Neural crest cell (in vitro differentiated cells): Measurements from ENCODE around the gene MS4A6E. TPM values are rescaled to one million over a fixed set of nuclear protein-coding genes. Genes with fewer than 3 reads are reported as not detected.
"Not testable (repeated sequence)": the region's sequence is repeated elsewhere in the genome, so short reads cannot be mapped to it uniquely, and the experiment has no call there.

Source experiments
- DNase-seq: peaks from one replicate; pipeline ENCODE4 v3.0.0; 2021; ENCODE audit warnings: low read depth, mixed read lengths, low spot score
- H3K27ac Mint-ChIP-seq: one replicate; pipeline ENCODE4 v1.8.0; 2021; ENCODE audit warnings: mild to moderate bottlenecking, mixed read lengths; ENCODE audit not compliant: unreplicated experiment
- H3K27me3 Mint-ChIP-seq: 2 replicates; pipeline ENCODE4 v1.8.0; 2021; ENCODE audit warnings: low read depth, mild to moderate bottlenecking, mixed read lengths
- H3K36me3 Mint-ChIP-seq: 2 replicates; pipeline ENCODE4 v1.8.0; 2021; ENCODE audit warnings: low read depth, mild to moderate bottlenecking, mixed read lengths
- H3K4me1 Mint-ChIP-seq: 2 replicates; pipeline ENCODE4 v1.8.0; 2021; ENCODE audit warnings: mixed read lengths
- H3K4me3 Mint-ChIP-seq: one replicate; pipeline ENCODE4 v1.8.0; 2021; ENCODE audit warnings: mild to moderate bottlenecking, mixed read lengths
- H3K9me3 Mint-ChIP-seq: 2 replicates; pipeline ENCODE4 v1.8.0; 2021; ENCODE audit warnings: mixed read lengths
- total RNA-seq: library from RNA; stranded (reverse); gene quantifications from 2 replicates; pipeline ENCODE4 v1.2.1, GENCODE V29; 2021
- TF ChIP-seq, protein P1 (sequence below): fragments of 200-600 bp; sonication (generic); conservative IDR thresholded peaks from 2 replicates; pipeline ENCODE4 v1.5.0; 2021; ENCODE audit warnings: antibody characterized with exemption, mild to moderate bottlenecking

MS4A6E gene
- total RNA-seq, 1 donor from 2014 or later = not detected

DNA sequence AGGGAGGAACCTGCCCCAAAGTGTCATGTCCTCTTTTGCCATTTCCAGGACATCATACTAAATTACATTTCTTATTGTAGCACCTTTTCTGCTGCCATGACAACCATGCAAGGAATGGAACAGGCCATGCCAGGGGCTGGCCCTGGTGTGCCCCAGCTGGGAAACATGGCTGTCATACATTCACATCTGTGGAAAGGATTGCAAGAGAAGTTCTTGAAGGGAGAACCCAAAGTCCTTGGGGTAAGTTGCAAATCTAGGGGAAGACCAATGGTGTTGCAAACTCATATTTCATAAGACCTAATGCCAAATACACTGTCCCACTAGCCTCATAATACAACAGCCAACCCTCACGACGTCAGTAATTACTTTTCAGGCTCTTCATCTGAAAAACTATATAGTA lies 34.9 kb upstream of the MS4A6E start:
- TF ChIP-seq, protein P1, sequence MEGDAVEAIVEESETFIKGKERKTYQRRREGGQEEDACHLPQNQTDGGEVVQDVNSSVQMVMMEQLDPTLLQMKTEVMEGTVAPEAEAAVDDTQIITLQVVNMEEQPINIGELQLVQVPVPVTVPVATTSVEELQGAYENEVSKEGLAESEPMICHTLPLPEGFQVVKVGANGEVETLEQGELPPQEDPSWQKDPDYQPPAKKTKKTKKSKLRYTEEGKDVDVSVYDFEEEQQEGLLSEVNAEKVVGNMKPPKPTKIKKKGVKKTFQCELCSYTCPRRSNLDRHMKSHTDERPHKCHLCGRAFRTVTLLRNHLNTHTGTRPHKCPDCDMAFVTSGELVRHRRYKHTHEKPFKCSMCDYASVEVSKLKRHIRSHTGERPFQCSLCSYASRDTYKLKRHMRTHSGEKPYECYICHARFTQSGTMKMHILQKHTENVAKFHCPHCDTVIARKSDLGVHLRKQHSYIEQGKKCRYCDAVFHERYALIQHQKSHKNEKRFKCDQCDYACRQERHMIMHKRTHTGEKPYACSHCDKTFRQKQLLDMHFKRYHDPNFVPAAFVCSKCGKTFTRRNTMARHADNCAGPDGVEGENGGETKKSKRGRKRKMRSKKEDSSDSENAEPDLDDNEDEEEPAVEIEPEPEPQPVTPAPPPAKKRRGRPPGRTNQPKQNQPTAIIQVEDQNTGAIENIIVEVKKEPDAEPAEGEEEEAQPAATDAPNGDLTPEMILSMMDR = no peak
- peaks cover 13% of the 10 kb centered on the region for H3K36me3 Mint-ChIP-seq
- H3K27me3 Mint-ChIP-seq = no peaks in the 10 kb centered on the region
- no peak for DNase-seq
- peaks cover 14% of the 10 kb centered on the region for H3K9me3 Mint-ChIP-seq
- no peak overlapping the region for H3K27ac Mint-ChIP-seq
- H3K4me1 Mint-ChIP-seq = peaks cover 4% of the 10 kb centered on the region
- no peak overlapping the region for H3K4me3 Mint-ChIP-seq

GRCh38 chr11:60301178-60301577 lies 25.9 kb upstream of the MS4A6E start:
- Mint-ChIP-seq H3K9me3 (no peaks in the 10 kb centered on the region), H3K27ac (no peak overlapping the region), H3K36me3 (no peaks in the 10 kb centered on the region), H3K4me1 (no peaks in the 10 kb centered on the region), H3K27me3 (no peaks in the 10 kb centered on the region), H3K4me3 (no peak overlapping the region)
- TF ChIP-seq, protein P1 = no peak
- DNase-seq = no peak

- not testable (repeated sequence) for H3K27me3 Mint-ChIP-seq, DNase-seq, H3K36me3 Mint-ChIP-seq, H3K27ac Mint-ChIP-seq, H3K4me3 Mint-ChIP-seq, H3K4me1 Mint-ChIP-seq, H3K9me3 Mint-ChIP-seq
Observed at GRCh38 chr11:60301884-60302283, 25.2 kb upstream of the MS4A6E start.

DNA sequence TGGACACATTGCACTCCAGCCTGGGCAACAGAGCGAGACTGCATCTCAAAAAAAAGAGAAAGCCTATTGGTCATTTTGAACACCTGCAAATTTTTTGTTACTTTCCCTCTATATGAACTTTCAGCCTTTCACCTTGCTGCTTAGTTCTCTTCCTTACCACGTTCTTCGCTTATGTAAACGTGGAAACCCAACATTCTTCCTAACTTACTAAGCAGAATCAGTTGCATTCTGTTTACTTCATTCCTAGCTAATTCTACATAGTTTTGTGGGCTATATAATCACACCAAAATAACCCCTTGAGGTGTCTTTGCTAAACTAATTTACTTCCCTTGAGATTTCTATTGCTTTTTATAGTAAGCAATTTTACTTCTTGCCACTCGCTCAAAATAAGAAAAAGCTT lies 23.4 kb upstream of the MS4A6E start:
- H3K4me1 Mint-ChIP-seq = no peaks in the 10 kb centered on the region
- H3K36me3 Mint-ChIP-seq = no peaks in the 10 kb centered on the region

DNA sequence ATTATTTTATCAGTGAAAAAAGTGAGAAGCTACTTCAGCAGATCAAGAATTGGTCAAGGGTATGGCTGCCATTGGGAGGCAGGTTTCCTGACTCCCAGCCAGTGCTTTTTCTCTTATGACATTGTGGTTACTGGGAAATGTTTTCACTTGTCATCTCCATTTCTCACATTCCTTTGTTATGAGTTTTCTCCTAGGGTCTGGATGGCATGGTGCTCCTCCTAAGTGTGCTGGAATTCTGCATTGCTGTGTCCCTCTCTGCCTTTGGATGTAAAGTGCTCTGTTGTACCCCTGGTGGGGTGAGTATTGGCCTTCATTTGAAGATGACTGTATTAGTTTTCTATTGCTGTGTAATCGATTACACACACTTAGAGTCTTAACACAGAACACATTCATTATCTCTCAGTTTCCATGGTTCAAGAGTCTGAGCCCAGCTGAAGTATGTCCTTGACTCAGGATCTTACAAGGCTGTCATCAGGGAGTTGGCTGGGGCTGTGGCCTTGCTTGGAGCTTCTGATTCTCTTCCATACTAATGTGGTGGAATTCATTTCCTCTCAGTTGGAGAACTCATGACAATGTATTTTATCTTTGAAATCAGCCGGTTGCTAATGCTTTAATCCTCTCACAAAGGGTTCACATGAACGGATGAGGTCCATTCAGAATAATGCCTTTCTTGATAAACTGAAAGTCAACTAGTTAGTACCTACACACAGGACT lies 21.0 kb upstream of the MS4A6E start:
- Mint-ChIP-seq H3K27ac (no peak overlapping the region), H3K36me3 (no peaks in the 10 kb centered on the region), H3K9me3 (peaks cover 5% of the 10 kb centered on the region), H3K4me1 (peaks cover 7% of the 10 kb centered on the region), H3K4me3 (no peak overlapping the region), H3K27me3 (no peaks in the 10 kb centered on the region)
- DNase-seq = no peak
- TF ChIP-seq, protein P1 = no peak

More for the DNA sequence above, 23.4 kb upstream of the MS4A6E start:
- no peak overlapping the region for H3K27ac Mint-ChIP-seq
- no peak overlapping the region for H3K4me3 Mint-ChIP-seq
- TF ChIP-seq, protein P1 = no peak
- no peak for DNase-seq
- H3K27me3 Mint-ChIP-seq = no peaks in the 10 kb centered on the region
- H3K9me3 Mint-ChIP-seq = no peaks in the 10 kb centered on the region

DNA sequence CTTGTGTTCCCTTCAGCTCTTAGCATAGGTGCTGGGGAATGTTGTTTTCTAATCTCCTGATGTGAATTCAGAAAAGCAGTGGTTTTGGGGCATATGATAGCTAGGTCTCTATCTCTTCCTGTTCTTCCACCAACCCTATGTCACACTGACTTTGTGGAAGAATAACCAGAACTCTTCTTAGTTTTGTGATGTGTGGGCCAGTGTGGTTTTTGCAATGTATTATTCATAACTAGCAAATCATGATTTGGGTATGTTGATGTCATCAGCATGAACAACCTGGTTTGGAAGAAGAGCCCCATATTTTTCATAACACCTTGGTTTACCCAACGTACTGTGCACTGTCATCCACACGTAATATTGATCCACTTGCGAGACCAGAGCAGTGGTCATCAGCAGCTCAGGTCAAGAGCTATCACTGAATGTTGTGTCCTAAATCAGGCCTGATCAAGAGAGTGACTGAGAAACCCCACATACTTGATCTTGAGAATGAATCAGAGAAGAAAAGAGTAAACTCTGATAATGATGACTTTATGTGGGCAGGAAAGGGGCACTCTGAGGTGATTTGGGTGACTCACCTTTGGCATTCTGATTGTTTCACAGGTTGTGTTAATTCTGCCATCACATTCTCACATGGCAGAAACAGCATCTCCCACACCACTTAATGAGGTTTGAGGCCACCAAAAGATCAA lies 19.4 kb upstream of the MS4A6E start:
- H3K36me3 Mint-ChIP-seq = no peaks in the 10 kb centered on the region
- TF ChIP-seq, protein P1 = no peak
- H3K27me3 Mint-ChIP-seq = no peaks in the 10 kb centered on the region
- no peak for DNase-seq
- H3K4me3 Mint-ChIP-seq = no peak overlapping the region
- H3K9me3 Mint-ChIP-seq = peaks cover 5% of the 10 kb centered on the region
- H3K4me1 Mint-ChIP-seq = peaks cover 7% of the 10 kb centered on the region
- H3K27ac Mint-ChIP-seq = no peak overlapping the region
